Smooth muscle cell (in vitro differentiated cells): ENCODE results near the gene PGC. TPM values are rescaled to one million over a fixed set of nuclear protein-coding genes. Genes with fewer than 3 reads are reported as not detected.

Experiments
- DNase-seq: peaks from one replicate; lab custom pipeline; 2025; ENCODE audit not compliant: unreplicated experiment; lab: John Stamatoyannopoulos, UW
- H2AFZ ChIP-seq: fragments of 200-600 bp; sonication (generic); 2 replicates; pipeline ENCODE4 v1.6.0; 2016; ENCODE audit warnings: antibody characterized with exemption, low read depth, mild to moderate bottlenecking
- H3F3A ChIP-seq: fragments of 200-600 bp; sonication (generic); 2 replicates; pipeline ENCODE4 v1.6.0; 2017; ENCODE audit warnings: antibody characterized with exemption, low read depth
- H3K27ac ChIP-seq: fragments of 200-600 bp; sonication (generic); 2 replicates; pipeline ENCODE4 v1.5.1; 2016; ENCODE audit warnings: low read depth, mild to moderate bottlenecking
- H3K27me3 ChIP-seq: fragments of 200-600 bp; sonication (generic); 2 replicates; pipeline ENCODE4 v1.6.1; 2016; ENCODE audit warnings: low read depth, mild to moderate bottlenecking
- H3K36me3 ChIP-seq: fragments of 200-600 bp; sonication (generic); 2 replicates; pipeline ENCODE4 v1.5.1; 2016; ENCODE audit warnings: low read depth
- H3K4me1 ChIP-seq: fragments of 200-600 bp; sonication (generic); 2 replicates; pipeline ENCODE4 v1.5.1; 2016; ENCODE audit warnings: low read depth
- H3K4me2 ChIP-seq: fragments of 200-600 bp; sonication (generic); 2 replicates; pipeline ENCODE4 v1.6.0; 2016; ENCODE audit warnings: mild to moderate bottlenecking
- H3K4me3 ChIP-seq: fragments of 200-600 bp; sonication (generic); 2 replicates; pipeline ENCODE4 v1.5.1; 2016; ENCODE audit warnings: mild to moderate bottlenecking
- H3K79me2 ChIP-seq: fragments of 200-600 bp; sonication (generic); 2 replicates; pipeline ENCODE4 v1.6.0; 2016; ENCODE audit warnings: low read depth, mild to moderate bottlenecking
- H3K9ac ChIP-seq: fragments of 200-600 bp; sonication (generic); 2 replicates; pipeline ENCODE4 v1.6.0; 2016; ENCODE audit warnings: low read depth
- H3K9me3 ChIP-seq: fragments of 200-600 bp; sonication (generic); replicated peaks from 2 replicates; pipeline ENCODE4 v1.5.1; 2016; ENCODE audit warnings: low read depth
- H4K20me1 ChIP-seq: fragments of 200-600 bp; sonication (generic); 2 replicates; pipeline ENCODE4 v1.6.0; 2016; ENCODE audit warnings: low read depth
- CTCF ChIP-seq: fragments of 200-600 bp; sonication (generic); IDR thresholded peaks from 2 replicates; pipeline ENCODE4 v1.5.1; 2017; ENCODE audit warnings: borderline replicate concordance, mild to moderate bottlenecking, antibody characterized with exemption; ENCODE audit not compliant: insufficient read depth, poor library complexity, severe bottlenecking
- WGBS: methylation state at CpG from one replicate; pipeline ENCODE4 v1.1.7; 2016; ENCODE audit warnings: low lambda C conversion rate; 5-methylcytosine and 5-hydroxymethylcytosine counted together
- polyA plus RNA-seq: library from polyadenylated mRNA; unstranded; fragments of >200 nt; fragmentation: Nextera tagmentation; extraction: Ambion mirVana; gene quantifications from 2 replicates; pipeline ENCODE4 v1.2.1, GENCODE V29; 2016
- total RNA-seq: library from RNA; depleted of rRNA; stranded (reverse); fragments of >200 nt; gene quantifications from 2 replicates; pipeline ENCODE4 v1.2.3, GENCODE V29; 2014

Gene PGC
- total and polyA plus RNA-seq, 2 experiments from 2014 or later, result not detected

DNA sequence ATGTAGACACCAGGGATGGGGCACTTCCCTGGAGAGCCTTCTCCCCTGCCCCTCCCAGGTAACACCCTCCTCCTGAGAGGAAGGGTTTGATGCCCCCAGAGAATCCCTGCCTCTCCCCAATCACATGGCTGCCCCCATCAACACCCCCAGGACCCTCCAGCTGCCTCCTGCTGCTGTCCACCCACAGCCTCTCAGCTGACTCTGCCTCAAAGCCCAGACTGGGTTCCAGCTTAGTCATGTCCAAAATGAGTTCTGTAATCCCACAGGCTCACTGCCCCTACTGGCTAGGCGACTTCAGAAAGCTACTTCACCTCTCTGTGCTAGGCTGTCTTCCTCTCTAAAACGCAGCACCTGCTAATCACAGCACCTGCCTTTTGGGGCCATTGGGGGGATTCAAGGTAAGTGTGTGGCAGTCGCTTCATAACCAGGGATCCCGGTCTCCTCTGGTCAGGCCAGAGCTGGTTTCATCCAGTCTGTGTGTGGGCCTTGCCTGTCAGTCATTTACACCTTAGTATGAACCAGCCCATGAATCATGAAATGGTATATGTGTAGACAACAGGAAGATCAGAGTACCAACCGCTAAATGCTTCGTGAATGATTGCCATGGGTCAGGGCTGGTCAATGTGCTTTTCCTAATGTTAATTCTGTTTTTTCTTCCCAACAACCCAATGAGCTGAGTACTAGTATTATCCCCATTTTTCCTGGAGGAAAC is 52.2 kb downstream of the PGC start:
- 80% methylated on average over 6 of the region's 6 CpGs for WGBS
- no peak for DNase-seq
- H3F3A ChIP-seq, result peaks cover 8% of the 10 kb centered on the region

DNA sequence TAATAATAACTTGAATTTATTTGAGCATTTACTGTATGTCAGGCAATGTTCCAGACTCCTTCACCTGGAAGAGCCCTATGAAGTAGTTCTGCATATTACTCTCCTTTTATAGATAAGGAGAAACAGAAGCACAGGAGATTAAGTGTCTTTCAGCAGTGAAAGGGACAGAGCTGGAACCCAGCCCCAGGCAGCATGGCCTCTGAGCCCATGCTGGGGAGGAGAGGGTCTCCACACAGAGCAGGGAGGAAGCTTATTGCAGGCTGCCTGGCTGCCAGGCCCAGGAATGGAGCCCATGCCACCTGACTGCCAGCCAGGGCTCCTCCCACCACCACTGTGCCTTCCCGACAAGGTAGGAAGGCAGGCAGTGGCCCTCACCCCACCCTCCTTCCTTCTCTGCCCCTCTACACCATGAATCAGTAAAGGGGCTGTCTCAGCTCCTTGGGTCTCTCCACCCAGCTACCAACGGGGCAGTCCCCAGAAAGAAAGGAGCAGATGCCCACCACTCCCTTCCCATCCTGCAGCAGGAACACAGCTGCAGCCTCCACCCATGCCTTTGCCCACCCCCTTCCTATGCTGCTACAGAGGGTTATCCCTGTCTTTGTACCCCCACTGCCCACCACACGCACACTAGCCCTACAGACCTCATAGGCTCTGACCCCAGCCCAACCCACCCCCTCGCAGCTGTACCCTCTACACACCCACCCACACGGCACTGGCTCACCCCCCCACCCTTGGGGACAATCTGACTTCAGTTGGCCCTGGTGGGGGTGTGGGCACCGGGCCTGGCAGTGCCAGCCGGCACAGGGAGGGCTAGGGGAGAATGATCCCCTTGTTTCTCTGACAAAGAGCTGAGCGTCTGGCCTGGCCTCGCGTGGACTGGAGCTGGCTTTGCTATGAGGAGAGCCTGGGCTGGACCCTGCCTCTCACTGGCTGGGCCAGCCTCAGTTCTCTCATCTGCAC is 53.6 kb downstream of the PGC start:
- H4K20me1 ChIP-seq, result no peaks in the 10 kb centered on the region
- no peak overlapping the region for H3K4me2 ChIP-seq
- no peak for DNase-seq
- no peak overlapping the region for H3K9ac ChIP-seq
- no peaks in the 10 kb centered on the region for H3K79me2 ChIP-seq
- no peak overlapping the region for H3K27ac ChIP-seq
- 84% methylated on average over 7 of the region's 10 CpGs for WGBS
- peaks cover 8% of the 10 kb centered on the region for H3F3A ChIP-seq
- no peak for TF ChIP-seq CTCF
- no peaks in the 10 kb centered on the region for H3K27me3 ChIP-seq
- H3K4me3 ChIP-seq, result no peak overlapping the region
- H2AFZ ChIP-seq, result no peak overlapping the region
- no peaks in the 10 kb centered on the region for H3K9me3 ChIP-seq
- peaks cover 9% of the 10 kb centered on the region for H3K4me1 ChIP-seq
- H3K36me3 ChIP-seq, result no peaks in the 10 kb centered on the region

More for the DNA sequence above, 52.2 kb downstream of the PGC start:
- H3K79me2 ChIP-seq, result no peaks in the 10 kb centered on the region
- H3K4me2 ChIP-seq, result no peak overlapping the region
- H3K4me3 ChIP-seq, result no peak overlapping the region
- no peaks in the 10 kb centered on the region for H3K9me3 ChIP-seq
- TF ChIP-seq CTCF, result no peak
- H4K20me1 ChIP-seq, result no peaks in the 10 kb centered on the region
- no peaks in the 10 kb centered on the region for H3K27me3 ChIP-seq
- H3K4me1 ChIP-seq, result peaks cover 9% of the 10 kb centered on the region
- no peak overlapping the region for H3K9ac ChIP-seq
- H2AFZ ChIP-seq, result no peak overlapping the region
- H3K27ac ChIP-seq, result no peak overlapping the region
- H3K36me3 ChIP-seq, result no peaks in the 10 kb centered on the region

- DNase-seq, result no peak
- no peak overlapping the region for H2AFZ ChIP-seq
- no peak overlapping the region for H3K9ac ChIP-seq
- H3K4me3 ChIP-seq, result no peak overlapping the region
- TF ChIP-seq CTCF, result no peak
- no peaks in the 10 kb centered on the region for H3K9me3 ChIP-seq
- H4K20me1 ChIP-seq, result no peaks in the 10 kb centered on the region
- 93% methylated on average over 2 of the region's 2 CpGs for WGBS
- no peaks in the 10 kb centered on the region for H3K27me3 ChIP-seq
- peaks cover 4% of the 10 kb centered on the region for H3F3A ChIP-seq
- no peak overlapping the region for H3K27ac ChIP-seq
- H3K36me3 ChIP-seq, result no peaks in the 10 kb centered on the region
- peaks cover 4% of the 10 kb centered on the region for H3K4me1 ChIP-seq
- no peak overlapping the region for H3K4me2 ChIP-seq
- no peaks in the 10 kb centered on the region for H3K79me2 ChIP-seq
These were observed 54.5 kb downstream of the PGC start for GRCh38 chr6:41692730-41693129.
